ENCODE measurements around the gene PTP4A1.
"Not testable (repeated sequence)": the region's sequence is repeated elsewhere in the genome, so short reads cannot be mapped to it uniquely, and the experiment has no call there.

PTP4A1 gene

GRCh38 chr6:63572044-63572746 is at the start of gene PTP4A1, which contains the start of gene LOC128125822:
PTP4A1 (plus strand) TSS chr6:63572480; CDS start chr6:63576881, 4,401 bp downstream.
LOC128125822 (plus strand) TSS chr6:63572480.
- in situ Hi-C loops (cut with MboI; ENCODE audit: low sequenced_read_pairs) = loop anchor here (5.0 kb wide), 1 partner anchor 220 kb away; no protein-coding TSS in a partner anchor

DNA sequence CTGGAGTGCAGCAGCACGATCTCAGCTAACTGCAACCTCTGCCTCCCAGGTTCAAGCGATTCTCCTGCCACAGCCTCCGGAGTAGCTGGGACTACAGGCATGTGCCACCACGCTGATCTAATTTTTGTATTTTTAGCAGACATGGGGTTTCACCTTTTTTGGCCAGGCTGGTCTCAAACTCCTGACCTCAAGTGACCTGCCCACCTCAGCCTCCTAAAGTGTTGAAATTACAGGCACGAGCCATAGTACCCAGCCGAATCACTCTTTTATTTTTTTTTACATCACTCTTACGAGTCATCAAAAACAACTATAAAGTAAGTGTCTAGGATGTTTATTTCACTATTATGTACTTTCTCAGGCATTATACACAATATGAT is 49.4 kb upstream of the PTP4A1 start:
- in situ Hi-C loops (cut with MboI; ENCODE audit: low sequenced_read_pairs) = not testable (repeated sequence)

- in situ Hi-C loops (cut with MboI; ENCODE audit: low sequenced_read_pairs) = no loop called here
Measured at GRCh38 chr6:63523630-63524029, 48.6 kb upstream of the PTP4A1 start.

- in situ Hi-C loops (cut with MboI; ENCODE audit: low sequenced_read_pairs) = no loop called here
Measured at GRCh38 chr6:63525186-63525878, 46.9 kb upstream of the PTP4A1 start.

DNA sequence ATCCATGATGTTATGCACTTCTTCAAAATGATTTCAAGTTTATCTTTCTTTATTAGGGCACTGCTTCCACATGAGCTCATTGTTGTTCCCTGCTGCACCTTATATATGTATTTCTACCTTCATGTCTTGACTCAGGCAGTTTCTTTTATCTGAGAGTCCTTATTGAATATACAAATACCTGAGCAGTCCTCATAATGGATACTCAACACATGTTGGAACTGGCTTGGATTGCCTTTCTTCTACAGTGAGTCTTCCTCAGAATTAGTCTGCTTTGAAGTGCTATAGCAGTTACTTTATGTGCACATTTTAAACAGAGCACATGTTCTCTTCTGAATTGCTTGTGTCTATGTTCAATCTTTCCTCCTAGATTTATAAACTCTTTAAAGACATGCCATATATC is 45.3 kb upstream of the PTP4A1 start:
- in situ Hi-C loops (cut with MboI; ENCODE audit: low sequenced_read_pairs) = no loop called here

- in situ Hi-C loops (cut with MboI; ENCODE audit: low sequenced_read_pairs) = no loop called here
Measured at GRCh38 chr6:63527658-63528514, 44.4 kb upstream of the PTP4A1 start.

- in situ Hi-C loops (cut with MboI; ENCODE audit: low sequenced_read_pairs) = no loop called here
Measured at GRCh38 chr6:63529498-63529897, 42.8 kb upstream of the PTP4A1 start.

DNA sequence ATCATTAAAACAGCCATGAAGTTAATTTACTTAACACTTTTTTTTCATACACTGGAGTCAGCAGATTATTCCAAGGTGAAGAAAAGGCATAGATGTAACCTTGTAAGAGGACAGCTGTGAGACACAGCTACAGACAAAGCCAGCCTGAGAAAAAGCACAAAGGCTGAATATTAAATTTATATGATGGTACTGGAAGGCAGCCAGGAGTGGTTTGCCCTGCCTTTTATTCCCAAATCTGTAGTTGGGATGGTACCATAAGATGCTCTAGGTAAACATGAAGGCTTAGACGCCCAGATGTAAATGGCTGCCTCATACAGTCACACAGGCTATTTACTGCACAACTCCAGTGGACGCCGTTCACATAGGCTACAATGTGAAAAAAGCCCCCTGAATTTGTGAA is 42.1 kb upstream of the PTP4A1 start:
- in situ Hi-C loops (cut with MboI; ENCODE audit: low sequenced_read_pairs) = no loop called here

DNA sequence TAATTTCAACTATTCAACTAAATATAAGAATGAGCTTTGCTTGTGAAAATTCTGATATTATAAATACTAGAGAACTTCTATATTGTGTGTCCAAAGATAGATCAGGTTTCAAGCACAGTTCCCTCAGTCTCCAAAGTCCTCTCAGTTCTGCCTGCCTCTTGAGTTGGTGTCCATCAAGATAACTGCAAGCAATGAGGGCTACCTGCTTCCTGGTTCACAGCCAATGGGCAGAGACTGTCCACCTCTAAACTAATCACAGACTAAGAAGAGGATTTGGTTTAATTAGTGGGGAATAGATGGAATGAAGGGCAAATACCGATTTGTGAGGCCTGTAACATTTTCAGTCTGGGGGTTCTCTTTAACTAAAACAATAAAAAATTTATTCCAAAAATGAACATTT is 41.3 kb upstream of the PTP4A1 start:
- in situ Hi-C loops (cut with MboI; ENCODE audit: low sequenced_read_pairs) = no loop called here

DNA sequence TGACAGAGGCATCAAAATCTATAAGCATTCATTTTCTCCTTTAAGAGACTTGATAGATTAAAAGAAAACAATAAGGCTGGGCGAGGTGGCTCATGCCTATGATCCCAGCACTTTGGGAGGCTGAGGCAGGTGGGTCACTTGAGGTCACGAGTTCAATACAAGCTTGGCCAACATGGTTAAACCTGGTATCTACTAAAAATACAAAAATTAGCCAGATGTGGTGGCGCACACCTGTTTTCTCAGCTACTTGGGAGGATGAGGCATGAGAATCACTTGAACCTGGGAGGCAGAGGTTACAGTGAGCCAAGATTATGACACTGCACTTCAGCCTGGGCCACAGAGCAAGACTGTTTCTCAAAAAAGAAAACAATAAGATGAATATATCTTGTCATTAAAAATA is 39.3 kb upstream of the PTP4A1 start:
- in situ Hi-C loops (cut with MboI; ENCODE audit: low sequenced_read_pairs) = no loop called here

GRCh38 chr6:63533952-63534351 is 38.3 kb upstream of the PTP4A1 start:
- in situ Hi-C loops (cut with MboI; ENCODE audit: low sequenced_read_pairs) = no loop called here

GRCh38 chr6:63537201-63537958 is 34.9 kb upstream of the PTP4A1 start:
- in situ Hi-C loops (cut with MboI; ENCODE audit: low sequenced_read_pairs) = no loop called here

GRCh38 chr6:63537959-63538300 is 34.4 kb upstream of the PTP4A1 start:
- in situ Hi-C loops (cut with MboI; ENCODE audit: low sequenced_read_pairs) = no loop called here

- in situ Hi-C loops (cut with MboI; ENCODE audit: low sequenced_read_pairs) = no loop called here
Measured at GRCh38 chr6:63538550-63538949, 33.7 kb upstream of the PTP4A1 start.

DNA sequence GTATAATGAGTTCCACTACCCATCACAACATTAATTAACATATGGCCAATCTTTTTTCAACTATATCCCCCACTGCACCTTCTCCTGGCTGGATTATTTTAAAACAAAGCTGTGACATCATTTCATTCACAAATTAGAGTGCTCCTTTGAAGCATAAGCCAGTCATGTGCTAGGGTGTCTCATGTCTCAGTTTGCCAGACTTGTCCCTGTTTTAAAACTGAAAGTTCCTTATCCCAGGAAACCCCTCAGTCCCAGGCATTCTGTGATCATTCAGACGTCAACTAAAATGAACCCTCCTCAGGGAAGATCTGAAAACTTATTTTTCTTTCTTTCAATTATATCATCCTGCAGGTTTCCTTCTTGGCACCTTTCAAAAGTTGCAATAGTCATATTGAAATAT is 29.3 kb upstream of the PTP4A1 start:
- in situ Hi-C loops (cut with MboI; ENCODE audit: low sequenced_read_pairs) = no loop called here

DNA sequence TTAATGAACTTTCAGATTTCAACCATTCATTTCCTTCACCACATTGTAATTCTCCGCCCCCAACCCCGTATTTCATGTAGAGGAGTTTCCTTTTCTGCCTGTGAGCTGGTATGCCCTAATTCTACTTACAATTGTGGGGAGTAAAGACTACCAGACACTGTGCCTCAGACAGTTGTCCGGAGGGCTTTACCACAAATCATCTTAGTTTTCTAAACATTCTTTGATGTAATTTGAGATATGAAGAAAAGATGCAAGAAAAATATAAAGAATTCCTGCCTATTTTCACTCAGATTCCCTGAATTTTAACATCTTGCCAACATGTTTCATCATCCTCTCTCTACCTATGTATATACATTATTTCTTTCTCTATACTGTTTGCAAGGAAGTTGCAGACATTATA is 28.3 kb upstream of the PTP4A1 start:
- in situ Hi-C loops (cut with MboI; ENCODE audit: low sequenced_read_pairs) = no loop called here

DNA sequence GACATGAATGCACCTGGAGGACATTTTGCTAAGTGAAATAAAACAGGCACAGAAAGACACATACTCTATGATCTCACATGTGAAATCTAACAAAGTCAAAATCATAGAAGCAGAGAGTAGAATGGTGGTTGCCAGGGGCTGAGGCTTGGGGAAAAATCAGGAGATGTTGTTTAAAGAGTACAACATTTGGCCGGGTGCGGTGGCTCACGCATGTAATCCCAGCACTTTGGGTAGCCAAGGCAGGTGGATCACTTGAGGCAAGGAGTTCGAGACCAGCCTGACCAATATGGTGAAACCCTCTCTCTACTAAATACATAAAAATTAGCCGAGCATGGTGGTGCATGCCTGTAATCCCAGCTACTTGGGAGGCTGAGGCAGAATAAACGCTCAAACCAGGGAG is 26.0 kb upstream of the PTP4A1 start:
- in situ Hi-C loops (cut with MboI; ENCODE audit: low sequenced_read_pairs) = no loop called here

GRCh38 chr6:63546697-63547096 is 25.6 kb upstream of the PTP4A1 start:
- in situ Hi-C loops (cut with MboI; ENCODE audit: low sequenced_read_pairs) = no loop called here

DNA sequence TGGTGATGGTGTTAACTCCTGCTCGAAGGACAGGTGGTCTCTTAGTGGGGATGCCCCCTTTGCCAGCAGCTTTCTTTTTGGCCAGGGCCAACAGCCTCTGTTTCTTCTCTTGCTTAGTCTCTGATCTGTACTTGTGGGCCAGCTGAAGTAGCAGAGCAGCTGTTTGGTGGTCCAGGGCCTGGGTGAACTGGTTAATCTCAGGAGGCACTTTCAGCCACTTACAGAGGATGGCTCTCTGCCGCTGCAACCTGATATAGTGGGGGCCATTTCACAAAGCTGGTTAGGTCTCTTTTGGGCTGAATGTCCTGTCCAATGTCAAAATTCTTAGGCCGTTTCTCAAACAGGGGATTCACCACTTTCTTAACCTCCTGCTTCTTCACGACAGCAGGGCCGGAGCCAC is 23.2 kb upstream of the PTP4A1 start:
- in situ Hi-C loops (cut with MboI; ENCODE audit: low sequenced_read_pairs) = no loop called here

DNA sequence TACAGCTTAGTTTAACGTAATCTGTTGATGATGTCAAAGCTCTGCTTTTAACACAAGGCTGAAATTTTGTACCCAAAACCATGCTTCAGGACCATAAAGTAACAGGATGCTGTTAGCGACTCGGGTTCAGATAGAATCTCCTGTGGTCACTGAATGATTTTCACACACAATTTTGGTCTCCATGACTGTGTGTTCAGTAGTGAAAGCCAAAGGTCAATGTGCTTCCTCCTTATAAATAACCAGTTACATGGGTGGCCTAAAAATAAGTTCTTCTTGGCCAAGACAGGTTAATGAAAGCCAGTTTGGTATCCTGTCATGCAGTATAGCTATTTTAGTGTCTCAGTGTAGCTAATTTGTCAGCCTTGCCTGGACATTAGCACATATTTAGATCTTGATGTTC is 19.1 kb upstream of the PTP4A1 start:
- in situ Hi-C loops (cut with MboI; ENCODE audit: low sequenced_read_pairs) = no loop called here

- in situ Hi-C loops (cut with MboI; ENCODE audit: low sequenced_read_pairs) = no loop called here
Measured at GRCh38 chr6:63553900-63554299, 18.4 kb upstream of the PTP4A1 start.
